ENCODE results near the gene GNA15. TPM values are rescaled to one million over a fixed set of nuclear protein-coding genes. Genes with fewer than 3 reads are reported as not detected.

GNA15 gene
- total RNA-seq, 2 donors from 2014 or later, result 13.0 to 14.0 TPM

DNA sequence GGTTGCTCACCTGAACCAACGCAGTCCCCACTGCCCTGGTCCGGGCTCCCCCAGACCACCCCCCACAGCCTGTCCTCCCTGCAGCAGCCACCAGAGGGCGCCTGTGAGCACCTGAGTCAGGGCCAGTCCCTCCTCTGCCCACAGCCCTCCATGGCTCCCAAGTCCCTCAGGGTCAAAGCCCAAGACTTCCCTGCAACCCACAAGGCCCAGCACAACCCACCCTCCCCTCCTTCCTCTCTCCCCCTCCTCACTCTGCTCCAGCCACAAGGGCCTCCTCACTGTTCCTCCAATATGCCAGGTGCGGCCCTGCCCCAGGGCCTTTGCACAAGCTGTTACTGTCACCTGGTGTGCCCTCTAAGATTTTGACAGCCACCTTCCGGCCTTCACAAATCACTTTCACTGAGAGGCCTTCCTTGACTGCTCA, 10.9 kb downstream of the GNA15 start:
- H3K9me3 ChIP-seq, result no peaks in the 10 kb centered on the region
- ATAC-seq (ENCODE audit: insufficient number of reproducible peaks, low FRiP score, low read depth) (no peak), DNase-seq (ENCODE audit: low spot score) (no peak)
- no peaks in the 10 kb centered on the region for H3K27me3 ChIP-seq (replicated peaks; ENCODE audit: insufficient read depth)
- H3K4me1 ChIP-seq (ENCODE audit: control insufficient read depth in 1 of 2, low read depth in 2 of 2), result peaks cover 0 to 1% of the 10 kb centered on the region in 2 donors
- H3K36me3 ChIP-seq, result no peaks in the 10 kb centered on the region
- peak; percentile 57 for TF ChIP-seq CTCF (IDR thresholded peaks at IDR 0.05)
- no peak overlapping the region for H3K27ac ChIP-seq
- no peak overlapping the region for H3K4me3 ChIP-seq

DNA sequence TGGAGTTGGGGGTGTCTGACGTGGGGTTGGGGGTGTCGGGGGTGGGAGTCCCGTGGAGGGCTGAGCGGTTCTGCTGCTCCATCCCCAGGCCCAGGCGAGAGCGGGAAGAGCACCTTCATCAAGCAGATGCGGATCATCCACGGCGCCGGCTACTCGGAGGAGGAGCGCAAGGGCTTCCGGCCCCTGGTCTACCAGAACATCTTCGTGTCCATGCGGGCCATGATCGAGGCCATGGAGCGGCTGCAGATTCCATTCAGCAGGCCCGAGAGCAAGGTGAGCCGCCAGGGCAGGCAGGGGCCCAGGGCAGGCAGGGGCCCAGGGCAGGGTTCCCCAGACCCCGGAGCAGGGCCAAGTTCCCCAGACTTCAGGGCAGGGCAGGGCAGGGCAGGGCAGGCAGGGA, 12.7 kb downstream of the GNA15 start:
- no peaks in the 10 kb centered on the region for H3K4me1 ChIP-seq (ENCODE audit: control insufficient read depth in 1 of 2, low read depth in 2 of 2)
- H3K27me3 ChIP-seq (replicated peaks; ENCODE audit: insufficient read depth), result no peaks in the 10 kb centered on the region
- ATAC-seq (ENCODE audit: insufficient number of reproducible peaks, low FRiP score, low read depth), result no peak
- no peaks in the 10 kb centered on the region for H3K36me3 ChIP-seq
- TF ChIP-seq CTCF (IDR thresholded peaks at IDR 0.05), result no peak
- no peak overlapping the region for H3K4me3 ChIP-seq
- no peak for DNase-seq (ENCODE audit: low spot score)
- H3K27ac ChIP-seq, result no peak overlapping the region
- H3K9me3 ChIP-seq, result no peaks in the 10 kb centered on the region

DNA sequence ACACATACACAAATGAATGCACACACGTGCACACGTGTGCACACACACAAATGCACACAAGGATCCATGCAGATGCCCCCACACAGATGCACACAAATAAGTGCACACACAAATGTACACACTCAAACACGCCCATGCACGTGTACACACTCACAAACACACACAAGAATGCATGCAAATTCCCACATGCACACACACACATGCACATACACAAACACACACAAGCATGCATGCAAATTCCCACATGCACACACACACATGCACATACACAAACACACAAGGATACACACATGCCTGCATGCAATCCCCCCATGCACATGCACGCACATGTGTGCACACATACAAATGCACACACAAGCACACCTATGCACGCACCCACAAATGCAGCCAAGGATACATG, 13.3 kb downstream of the GNA15 start:
- no peaks in the 10 kb centered on the region for H3K4me1 ChIP-seq (ENCODE audit: control insufficient read depth in 1 of 2, low read depth in 2 of 2)
- no peaks in the 10 kb centered on the region for H3K9me3 ChIP-seq
- H3K4me3 ChIP-seq, result no peak overlapping the region
- no peak for ATAC-seq (ENCODE audit: insufficient number of reproducible peaks, low FRiP score, low read depth)
- H3K36me3 ChIP-seq, result no peaks in the 10 kb centered on the region
- DNase-seq (ENCODE audit: low spot score), result no peak
- H3K27me3 ChIP-seq (replicated peaks; ENCODE audit: insufficient read depth), result no peaks in the 10 kb centered on the region
- no peak for TF ChIP-seq CTCF (IDR thresholded peaks at IDR 0.05)
- H3K27ac ChIP-seq, result no peak overlapping the region

DNA sequence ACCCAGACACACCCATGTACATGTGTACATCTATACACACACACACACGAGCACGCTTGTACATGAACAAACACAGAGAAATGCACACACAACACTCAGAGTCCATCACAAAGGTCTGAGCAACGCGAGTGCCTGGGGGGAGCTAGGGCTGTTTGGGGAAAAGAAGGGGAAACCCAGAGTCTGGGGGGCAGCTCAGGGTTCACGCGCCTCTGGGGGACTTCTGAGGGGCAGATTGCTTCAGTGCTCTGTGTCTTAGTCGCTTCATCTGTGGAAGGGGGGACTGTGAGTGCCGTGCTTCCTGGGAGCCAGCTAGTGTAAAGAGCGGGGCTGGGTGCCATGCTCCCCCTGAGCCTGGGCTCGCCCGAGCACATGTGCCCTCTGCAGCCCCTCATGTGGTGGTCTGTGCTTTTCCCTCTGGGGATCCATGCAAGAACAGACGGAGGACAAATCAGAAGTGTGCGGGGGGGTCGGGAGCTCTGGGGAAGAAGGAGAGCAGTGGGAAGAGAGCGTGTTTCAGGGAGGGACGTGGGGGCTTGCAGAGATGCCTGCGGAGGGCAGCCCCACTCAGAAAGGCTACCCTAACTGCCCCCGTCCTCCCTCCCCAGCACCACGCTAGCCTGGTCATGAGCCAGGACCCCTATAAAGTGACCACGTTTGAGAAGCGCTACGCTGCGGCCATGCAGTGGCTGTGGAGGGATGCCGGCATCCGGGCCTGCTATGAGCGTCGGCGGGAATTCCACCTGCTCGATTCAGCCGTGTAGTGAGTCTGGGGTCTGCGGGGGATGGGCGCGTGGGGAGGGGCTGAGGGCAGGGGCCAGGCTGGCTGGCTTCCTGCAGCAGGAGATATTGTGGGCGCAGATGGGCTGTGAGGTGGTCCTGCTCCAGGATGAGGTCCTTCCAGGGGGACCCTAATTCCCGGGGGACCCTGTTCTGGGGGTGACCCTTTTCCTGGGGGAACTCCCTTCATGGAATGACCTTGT, 14.0 kb downstream of the GNA15 start:
- H3K9me3 ChIP-seq, result no peaks in the 10 kb centered on the region
- H3K4me3 ChIP-seq, result no peak overlapping the region
- DNase-seq (ENCODE audit: low spot score), result no peak
- H3K4me1 ChIP-seq (ENCODE audit: control insufficient read depth in 1 of 2, low read depth in 2 of 2), result peaks cover under 1 to 5% of the 10 kb centered on the region in 2 donors
- no peak for ATAC-seq (ENCODE audit: insufficient number of reproducible peaks, low FRiP score, low read depth)
- TF ChIP-seq CTCF (IDR thresholded peaks at IDR 0.05), result no peak
- H3K27ac ChIP-seq, result no peak overlapping the region
- H3K27me3 ChIP-seq (replicated peaks; ENCODE audit: insufficient read depth), result no peaks in the 10 kb centered on the region
- H3K36me3 ChIP-seq, result no peaks in the 10 kb centered on the region

DNA sequence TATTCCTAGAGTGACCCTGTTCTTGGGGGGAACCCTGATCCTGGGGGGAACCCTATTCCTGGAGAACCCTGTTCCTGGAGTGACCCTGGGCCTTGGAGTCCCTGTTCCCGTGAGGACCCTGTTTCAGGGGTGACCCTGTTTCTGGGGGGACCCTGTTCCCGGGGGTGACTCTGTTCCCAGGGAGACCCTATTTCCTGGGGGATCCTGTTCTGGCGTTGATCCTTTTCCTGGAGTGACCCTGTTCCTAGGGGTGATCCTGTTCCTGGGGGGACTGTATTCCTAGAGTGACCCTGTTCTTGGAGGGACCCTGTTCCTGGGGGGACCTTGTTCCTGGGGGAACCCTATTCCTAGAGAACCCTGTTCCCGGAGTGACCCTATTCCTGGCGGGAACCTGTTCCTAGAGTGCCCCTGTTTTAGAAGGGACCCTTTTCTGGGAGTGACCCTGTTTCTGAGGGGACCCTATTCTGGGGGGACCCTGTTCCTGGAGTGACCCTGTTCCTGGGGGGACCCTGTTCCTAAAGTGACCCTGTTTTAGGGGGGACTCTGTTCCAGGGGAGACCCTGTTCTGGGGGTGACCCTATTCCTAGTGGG, 15.0 kb downstream of the GNA15 start:
- DNase-seq (ENCODE audit: low spot score) (no peak), ATAC-seq (ENCODE audit: insufficient number of reproducible peaks, low FRiP score, low read depth) (no peak)
- no peaks in the 10 kb centered on the region for H3K27me3 ChIP-seq (replicated peaks; ENCODE audit: insufficient read depth)
- peaks cover 3 to 14% of the 10 kb centered on the region in 2 donors for H3K4me1 ChIP-seq (ENCODE audit: control insufficient read depth in 1 of 2, low read depth in 2 of 2)
- TF ChIP-seq CTCF (IDR thresholded peaks at IDR 0.05), result no peak
- H3K36me3 ChIP-seq, result no peaks in the 10 kb centered on the region
- no peaks in the 10 kb centered on the region for H3K9me3 ChIP-seq
- no peak overlapping the region for H3K4me3 ChIP-seq
- H3K27ac ChIP-seq, result no peak overlapping the region
